ENCODE results near the gene CFAP97.
A peak's percentile ranks its signal among the peaks of the same experiment; 100 is the strongest.
"Not testable (repeated sequence)": the region's sequence is repeated elsewhere in the genome, so short reads cannot be mapped to it uniquely, and the experiment has no call there.

CFAP97 gene

GRCh38 chr4:185221912-185222311 lies 18.1 kb upstream of the CFAP97 start:
- no peak for DNase-seq

GRCh38 chr4:185221491-185221890 lies 17.7 kb upstream of the CFAP97 start:
- no peak for DNase-seq

- DNase-seq: no peak
Measured at GRCh38 chr4:185219551-185220344, 15.9 kb upstream of the CFAP97 start.

GRCh38 chr4:185218312-185218711 lies 14.5 kb upstream of the CFAP97 start:
- no peak for DNase-seq

GRCh38 chr4:185217408-185217975 lies 13.7 kb upstream of the CFAP97 start:
- DNase-seq: no peak

- DNase-seq: no peak
Measured at GRCh38 chr4:185215261-185215660, 11.5 kb upstream of the CFAP97 start.

- no peak for DNase-seq
Measured at GRCh38 chr4:185213877-185214276, 10.1 kb upstream of the CFAP97 start.

GRCh38 chr4:185212581-185212980 lies 8.8 kb upstream of the CFAP97 start:
- no peak for DNase-seq

GRCh38 chr4:185211641-185212040 lies 7.8 kb upstream of the CFAP97 start:
- no peak for DNase-seq

GRCh38 chr4:185211035-185211434 lies 7.2 kb upstream of the CFAP97 start:
- no peak for DNase-seq

- DNase-seq: peak; percentile 5
Measured at GRCh38 chr4:185210102-185210981, 6.5 kb upstream of the CFAP97 start.

GRCh38 chr4:185209852-185210101 lies 6.0 kb upstream of the CFAP97 start:
- not testable (repeated sequence) for DNase-seq

- peak; percentile 12 for DNase-seq
Measured at GRCh38 chr4:185209031-185209851, 5.4 kb upstream of the CFAP97 start, which contains the start of gene SNX25. Gene SNX25, plus strand, starts transcription at chr4:185209598. Its CDS starts 229 bp downstream, at chr4:185209827.

- DNase-seq: no peak
Measured at GRCh38 chr4:185207466-185207865, 3.7 kb upstream of the CFAP97 start.

- DNase-seq: no peak
Measured at GRCh38 chr4:185205697-185206342, 2.0 kb upstream of the CFAP97 start.

- not testable (repeated sequence) for DNase-seq
Measured at GRCh38 chr4:185205073-185205472, 1.3 kb upstream of the CFAP97 start.

- peak; percentile 58 for DNase-seq
Measured at GRCh38 chr4:185204238-185204910, 574 bp upstream of the CFAP97 start.

- peak; percentile 23 for DNase-seq
Measured at GRCh38 chr4:185202984-185203485, 765 bp downstream of the CFAP97 start.

- DNase-seq: no peak
Measured at GRCh38 chr4:185201977-185202962, 1.5 kb downstream of the CFAP97 start.

GRCh38 chr4:185198189-185198588 lies 5.6 kb downstream of the CFAP97 start:
- DNase-seq: not testable (repeated sequence)
